ENCODE results near the gene CCL25.

GRCh38 chr19:8052464-8052859 lies at the start of gene CCL25:
- TF ChIP-seq CTCF (IDR thresholded peaks at IDR 0.05; ENCODE audit: extremely low read depth in 1 of 2, insufficient read depth in 1 of 2, low read depth in 1 of 2, low read length in 2 of 2) (no peak), POLR2A (IDR thresholded peaks at IDR 0.05; ENCODE audit: low read depth, low read length) (no peak), EZH2 (IDR thresholded peaks at IDR 0.05; ENCODE audit: borderline replicate concordance, low read depth, low read length, severe bottlenecking) (no peak), MAX (IDR thresholded peaks at IDR 0.05; ENCODE audit: insufficient read depth, insufficient read length) (no peak), MYC (IDR thresholded peaks at IDR 0.05; ENCODE audit: low read depth, low read length) (no peak)

Measured in endothelial cell of umbilical vein (primary cell).